GM23338 (cell line): ENCODE measurements around the gene TLE1. TPM values are rescaled to one million over a fixed set of nuclear protein-coding genes. Genes with fewer than 3 reads are reported as not detected.
A peak's percentile ranks its signal among the peaks of the same experiment; 100 is the strongest.

Source experiments
- ATAC-seq: fragments of 200-7000 bp; cut with Tn5 transposase; 3 replicates; pipeline ENCODE4 v1.9.1; 2020
- DNase-seq: peaks from one replicate; pipeline ENCODE4 v3.0.0-alpha.2; 2015; ENCODE audit warnings: low spot score
- H2AFZ ChIP-seq: fragments of 200-600 bp; sonication (generic); 2 replicates; pipeline ENCODE4 v1.8.0; 2016; ENCODE audit warnings: antibody characterized with exemption, mild to moderate bottlenecking, moderate library complexity
- H3F3A ChIP-seq: fragments of 200-600 bp; sonication (generic); replicated peaks from 2 replicates; pipeline ENCODE4 v1.8.0; 2017; ENCODE audit warnings: antibody characterized with exemption, mixed run types, low read depth
- H3K27ac ChIP-seq: fragments of 200-600 bp; sonication (generic); 2 replicates; pipeline ENCODE4 v1.6.1; 2016; ENCODE audit warnings: low read depth
- H3K27me3 ChIP-seq: fragments of 200-600 bp; sonication (generic); 2 replicates; pipeline ENCODE4 v1.8.0; 2016; ENCODE audit warnings: mild to moderate bottlenecking, mixed run types, moderate library complexity; ENCODE audit not compliant: insufficient read depth
- H3K36me3 ChIP-seq: fragments of 200-600 bp; sonication (generic); 2 replicates; pipeline ENCODE4 v1.8.0; 2016; ENCODE audit warnings: mild to moderate bottlenecking; ENCODE audit not compliant: insufficient read depth
- H3K4me1 ChIP-seq: fragments of 200-600 bp; sonication (generic); 2 replicates; pipeline ENCODE4 v1.8.0; 2016; ENCODE audit warnings: mild to moderate bottlenecking, moderate library complexity; ENCODE audit not compliant: insufficient read depth
- H3K4me2 ChIP-seq: fragments of 200-600 bp; sonication (generic); 2 replicates; pipeline ENCODE4 v1.7.1; 2017; ENCODE audit warnings: mixed run types
- H3K4me3 ChIP-seq: fragments of 200-600 bp; sonication (generic); 2 replicates; pipeline ENCODE4 v1.6.1; 2016; ENCODE audit warnings: mixed run types
- H3K79me2 ChIP-seq: fragments of 200-600 bp; sonication (generic); replicated peaks from 2 replicates; pipeline ENCODE4 v1.8.0; 2017; ENCODE audit warnings: mild to moderate bottlenecking; ENCODE audit not compliant: insufficient read depth
- H3K9me2 ChIP-seq: fragments of 200-600 bp; sonication (generic); 2 replicates; pipeline ENCODE4 v1.8.0; 2017; ENCODE audit not compliant: insufficient read depth
- H4K20me1 ChIP-seq: fragments of 200-600 bp; sonication (generic); replicated peaks from 2 replicates; pipeline ENCODE4 v1.8.0; 2017; ENCODE audit warnings: mild to moderate bottlenecking; ENCODE audit not compliant: insufficient read depth
- H3K27ac Mint-ChIP-seq: 2 replicates; pipeline ENCODE4 v1.8.0; 2020; ENCODE audit warnings: inconsistent platforms, mild to moderate bottlenecking, moderate library complexity, mixed read lengths
- H3K27me3 Mint-ChIP-seq: 3 replicates; pipeline ENCODE4 v1.8.0; 2022; ENCODE audit warnings: low read depth, mild to moderate bottlenecking, moderate library complexity, mixed read lengths, inconsistent platforms; ENCODE audit not compliant: insufficient read depth, poor library complexity
- H3K36me3 Mint-ChIP-seq: 3 replicates; pipeline ENCODE4 v1.8.0; 2021; ENCODE audit warnings: low read depth, mild to moderate bottlenecking, inconsistent platforms, moderate library complexity, mixed read lengths
- H3K4me1 Mint-ChIP-seq: 3 replicates; pipeline ENCODE4 v1.8.0; 2020; ENCODE audit warnings: mild to moderate bottlenecking, inconsistent platforms, mixed read lengths
- H3K4me3 Mint-ChIP-seq: 3 replicates; pipeline ENCODE4 v1.8.0; 2021; ENCODE audit warnings: moderate library complexity, mild to moderate bottlenecking, inconsistent platforms, mixed read lengths
- H3K9me3 Mint-ChIP-seq: 3 replicates; pipeline ENCODE4 v1.8.0; 2020; ENCODE audit warnings: moderate library complexity, mild to moderate bottlenecking, inconsistent platforms, mixed read lengths
- CREB1 ChIP-seq: fragments of 250-450 bp; sonication (Bioruptor Pico); IDR thresholded peaks from 2 replicates; pipeline ENCODE4 v1.5.0; 2020; ENCODE audit warnings: low read depth, mild to moderate bottlenecking, moderate library complexity
- EZH2 ChIP-seq: fragments of 200-600 bp; sonication (generic); IDR thresholded peaks from one replicate; pipeline ENCODE4 v1.8.0; 2017; ENCODE audit warnings: antibody characterized with exemption, mild to moderate bottlenecking, low read depth; ENCODE audit not compliant: unreplicated experiment
- EZH2phosphoT487 ChIP-seq: fragments of 200-600 bp; sonication (generic); IDR thresholded peaks from one replicate; pipeline ENCODE4 v1.8.1; 2018; ENCODE audit warnings: antibody characterized with exemption; ENCODE audit not compliant: unreplicated experiment
- JUNB ChIP-seq: IDR thresholded peaks from one replicate; pipeline ENCODE4 v1.6.1; 2016; ENCODE audit warnings: antibody characterized with exemption; ENCODE audit not compliant: unreplicated experiment
- NANOG ChIP-seq: IDR thresholded peaks from 2 replicates; pipeline ENCODE4 v1.6.1; 2016; ENCODE audit warnings: antibody characterized with exemption, borderline replicate concordance
- POLR2AphosphoS5 ChIP-seq: IDR thresholded peaks from 2 replicates; pipeline ENCODE4 v1.6.1; 2016; ENCODE audit warnings: antibody characterized with exemption, low read depth
- STAT1 ChIP-seq: IDR thresholded peaks from one replicate; pipeline ENCODE4 v1.6.1; 2016; ENCODE audit warnings: antibody characterized with exemption; ENCODE audit not compliant: unreplicated experiment
- ZNF114 ChIP-seq: fragments of 250-450 bp; sonication (Bioruptor Pico); IDR thresholded peaks from 2 replicates; pipeline ENCODE4 v1.5.0; 2020; ENCODE audit warnings: mild to moderate bottlenecking, moderate library complexity
- ZNF331 ChIP-seq: fragments of 250-450 bp; sonication (Bioruptor Pico); IDR thresholded peaks from 2 replicates; pipeline ENCODE4 v1.5.0; 2020; ENCODE audit warnings: low read depth, mild to moderate bottlenecking, moderate library complexity
- polyA plus RNA-seq: library from polyadenylated mRNA; unstranded; fragments of >200 nt; fragmentation: Nextera tagmentation; extraction: Ambion mirVana; gene quantifications from 2 replicates; pipeline ENCODE4 v1.2.1, GENCODE V29; 2016
- total RNA-seq: library from RNA; depleted of rRNA; stranded (reverse); fragments of >200 nt; shearing (Covaris generic); gene quantifications from 2 replicates; pipeline ENCODE4 v1.2.3, GENCODE V29; 2014
- TF ChIP-seq, protein P1 (sequence below), 2 experiments: fragments of 200-600 bp in 1 of 2; sonication (generic) in 1 of 2; conservative IDR thresholded peaks; 2 replicates each; pipeline versions ENCODE4 v1.5.1 to v1.6.1; 2016 to 2017; ENCODE audit warnings: antibody characterized with exemption in 2 of 2, low read depth in 2 of 2, mild to moderate bottlenecking in 2 of 2, moderate library complexity in 1 of 2
- TF ChIP-seq, protein P2 (sequence below): IDR thresholded peaks from 2 replicates; pipeline ENCODE4 v1.6.1; 2016; ENCODE audit warnings: antibody characterized with exemption
- TF ChIP-seq, protein P3 (sequence below): IDR thresholded peaks from one replicate; pipeline ENCODE4 v1.6.1; 2018; ENCODE audit warnings: antibody characterized with exemption; ENCODE audit not compliant: unreplicated experiment
- TF ChIP-seq, protein P4 (sequence below): fragments of 250-450 bp; sonication (Bioruptor Pico); IDR thresholded peaks from 2 replicates; pipeline ENCODE4 v1.5.0; 2020; ENCODE audit warnings: mild to moderate bottlenecking, moderate library complexity

Gene TLE1
- total and polyA plus RNA-seq, 2 experiments from 2014 or later = 58.1 to 132 TPM

DNA sequence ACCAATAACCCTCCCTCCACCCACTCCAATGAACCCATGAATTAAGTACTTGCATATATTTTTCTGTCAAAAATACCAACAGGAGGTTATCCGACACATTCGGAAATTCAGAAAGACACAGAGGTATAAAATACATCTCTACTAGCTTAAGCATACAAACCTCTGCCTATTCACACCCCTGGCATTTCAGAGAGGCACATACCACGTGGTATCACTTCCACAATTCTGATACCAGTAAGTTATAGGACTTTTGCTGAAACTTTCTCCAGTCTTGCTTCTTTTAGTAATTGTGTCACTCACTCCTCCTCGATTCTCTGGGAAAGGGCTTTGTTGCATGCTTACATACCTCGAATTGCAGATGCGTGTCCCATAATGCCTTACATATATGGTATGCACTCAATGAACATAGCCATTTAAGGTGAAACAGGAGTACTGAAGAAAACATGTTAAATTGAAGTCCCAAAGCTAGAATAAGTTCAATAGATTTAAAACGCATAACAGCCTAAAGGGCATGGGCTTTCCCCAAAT lies 58.1 kb downstream of the TLE1 start:
- no peak for ATAC-seq
- H3K4me3 ChIP-seq = no peak overlapping the region

More for the DNA sequence above, 58.1 kb downstream of the TLE1 start:
- Histone ChIP-seq H3K27me3 (no peaks in the 10 kb centered on the region), H3F3A (peaks cover 9% of the 10 kb centered on the region; the same call in 1 of the 2 replicates), H2AFZ (no peak overlapping the region), H4K20me1 (peaks cover 22% of the 10 kb centered on the region), H3K36me3 (peaks cover 16% of the 10 kb centered on the region; the same call in 1 of the 2 replicates), H3K9me2 (no peaks in the 10 kb centered on the region), H3K79me2 (peaks cover 90% of the 10 kb centered on the region), H3K4me2 (no peak overlapping the region), H3K4me1 (peaks cover 34% of the 10 kb centered on the region), H3K27ac (0 out of 2 replicates have a peak overlapping the region, but pooled peaks have one; percentile 26)
- no peak overlapping the region for H3K4me3 Mint-ChIP-seq
- TF ChIP-seq, protein P1, sequence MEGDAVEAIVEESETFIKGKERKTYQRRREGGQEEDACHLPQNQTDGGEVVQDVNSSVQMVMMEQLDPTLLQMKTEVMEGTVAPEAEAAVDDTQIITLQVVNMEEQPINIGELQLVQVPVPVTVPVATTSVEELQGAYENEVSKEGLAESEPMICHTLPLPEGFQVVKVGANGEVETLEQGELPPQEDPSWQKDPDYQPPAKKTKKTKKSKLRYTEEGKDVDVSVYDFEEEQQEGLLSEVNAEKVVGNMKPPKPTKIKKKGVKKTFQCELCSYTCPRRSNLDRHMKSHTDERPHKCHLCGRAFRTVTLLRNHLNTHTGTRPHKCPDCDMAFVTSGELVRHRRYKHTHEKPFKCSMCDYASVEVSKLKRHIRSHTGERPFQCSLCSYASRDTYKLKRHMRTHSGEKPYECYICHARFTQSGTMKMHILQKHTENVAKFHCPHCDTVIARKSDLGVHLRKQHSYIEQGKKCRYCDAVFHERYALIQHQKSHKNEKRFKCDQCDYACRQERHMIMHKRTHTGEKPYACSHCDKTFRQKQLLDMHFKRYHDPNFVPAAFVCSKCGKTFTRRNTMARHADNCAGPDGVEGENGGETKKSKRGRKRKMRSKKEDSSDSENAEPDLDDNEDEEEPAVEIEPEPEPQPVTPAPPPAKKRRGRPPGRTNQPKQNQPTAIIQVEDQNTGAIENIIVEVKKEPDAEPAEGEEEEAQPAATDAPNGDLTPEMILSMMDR (conservative IDR thresholded peaks at IDR 0.05; ENCODE audit: low read depth in 2 of 2) = no peak
- no peak for TF ChIP-seq JUNB
- TF ChIP-seq EZH2phosphoT487 = no peak
- TF ChIP-seq STAT1 = no peak
- TF ChIP-seq ZNF114 (CRISPR knock-in tag) = no peak
- TF ChIP-seq POLR2AphosphoS5 = no peak
- no peak for TF ChIP-seq NANOG
- TF ChIP-seq, protein P2, sequence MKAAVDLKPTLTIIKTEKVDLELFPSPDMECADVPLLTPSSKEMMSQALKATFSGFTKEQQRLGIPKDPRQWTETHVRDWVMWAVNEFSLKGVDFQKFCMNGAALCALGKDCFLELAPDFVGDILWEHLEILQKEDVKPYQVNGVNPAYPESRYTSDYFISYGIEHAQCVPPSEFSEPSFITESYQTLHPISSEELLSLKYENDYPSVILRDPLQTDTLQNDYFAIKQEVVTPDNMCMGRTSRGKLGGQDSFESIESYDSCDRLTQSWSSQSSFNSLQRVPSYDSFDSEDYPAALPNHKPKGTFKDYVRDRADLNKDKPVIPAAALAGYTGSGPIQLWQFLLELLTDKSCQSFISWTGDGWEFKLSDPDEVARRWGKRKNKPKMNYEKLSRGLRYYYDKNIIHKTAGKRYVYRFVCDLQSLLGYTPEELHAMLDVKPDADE = no peak
- TF ChIP-seq, protein P3, sequence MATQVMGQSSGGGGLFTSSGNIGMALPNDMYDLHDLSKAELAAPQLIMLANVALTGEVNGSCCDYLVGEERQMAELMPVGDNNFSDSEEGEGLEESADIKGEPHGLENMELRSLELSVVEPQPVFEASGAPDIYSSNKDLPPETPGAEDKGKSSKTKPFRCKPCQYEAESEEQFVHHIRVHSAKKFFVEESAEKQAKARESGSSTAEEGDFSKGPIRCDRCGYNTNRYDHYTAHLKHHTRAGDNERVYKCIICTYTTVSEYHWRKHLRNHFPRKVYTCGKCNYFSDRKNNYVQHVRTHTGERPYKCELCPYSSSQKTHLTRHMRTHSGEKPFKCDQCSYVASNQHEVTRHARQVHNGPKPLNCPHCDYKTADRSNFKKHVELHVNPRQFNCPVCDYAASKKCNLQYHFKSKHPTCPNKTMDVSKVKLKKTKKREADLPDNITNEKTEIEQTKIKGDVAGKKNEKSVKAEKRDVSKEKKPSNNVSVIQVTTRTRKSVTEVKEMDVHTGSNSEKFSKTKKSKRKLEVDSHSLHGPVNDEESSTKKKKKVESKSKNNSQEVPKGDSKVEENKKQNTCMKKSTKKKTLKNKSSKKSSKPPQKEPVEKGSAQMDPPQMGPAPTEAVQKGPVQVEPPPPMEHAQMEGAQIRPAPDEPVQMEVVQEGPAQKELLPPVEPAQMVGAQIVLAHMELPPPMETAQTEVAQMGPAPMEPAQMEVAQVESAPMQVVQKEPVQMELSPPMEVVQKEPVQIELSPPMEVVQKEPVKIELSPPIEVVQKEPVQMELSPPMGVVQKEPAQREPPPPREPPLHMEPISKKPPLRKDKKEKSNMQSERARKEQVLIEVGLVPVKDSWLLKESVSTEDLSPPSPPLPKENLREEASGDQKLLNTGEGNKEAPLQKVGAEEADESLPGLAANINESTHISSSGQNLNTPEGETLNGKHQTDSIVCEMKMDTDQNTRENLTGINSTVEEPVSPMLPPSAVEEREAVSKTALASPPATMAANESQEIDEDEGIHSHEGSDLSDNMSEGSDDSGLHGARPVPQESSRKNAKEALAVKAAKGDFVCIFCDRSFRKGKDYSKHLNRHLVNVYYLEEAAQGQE = no peak
- no peak for TF ChIP-seq CREB1
- no peak for TF ChIP-seq EZH2
- TF ChIP-seq ZNF331 (CRISPR knock-in tag) = no peak
- TF ChIP-seq, protein P4, sequence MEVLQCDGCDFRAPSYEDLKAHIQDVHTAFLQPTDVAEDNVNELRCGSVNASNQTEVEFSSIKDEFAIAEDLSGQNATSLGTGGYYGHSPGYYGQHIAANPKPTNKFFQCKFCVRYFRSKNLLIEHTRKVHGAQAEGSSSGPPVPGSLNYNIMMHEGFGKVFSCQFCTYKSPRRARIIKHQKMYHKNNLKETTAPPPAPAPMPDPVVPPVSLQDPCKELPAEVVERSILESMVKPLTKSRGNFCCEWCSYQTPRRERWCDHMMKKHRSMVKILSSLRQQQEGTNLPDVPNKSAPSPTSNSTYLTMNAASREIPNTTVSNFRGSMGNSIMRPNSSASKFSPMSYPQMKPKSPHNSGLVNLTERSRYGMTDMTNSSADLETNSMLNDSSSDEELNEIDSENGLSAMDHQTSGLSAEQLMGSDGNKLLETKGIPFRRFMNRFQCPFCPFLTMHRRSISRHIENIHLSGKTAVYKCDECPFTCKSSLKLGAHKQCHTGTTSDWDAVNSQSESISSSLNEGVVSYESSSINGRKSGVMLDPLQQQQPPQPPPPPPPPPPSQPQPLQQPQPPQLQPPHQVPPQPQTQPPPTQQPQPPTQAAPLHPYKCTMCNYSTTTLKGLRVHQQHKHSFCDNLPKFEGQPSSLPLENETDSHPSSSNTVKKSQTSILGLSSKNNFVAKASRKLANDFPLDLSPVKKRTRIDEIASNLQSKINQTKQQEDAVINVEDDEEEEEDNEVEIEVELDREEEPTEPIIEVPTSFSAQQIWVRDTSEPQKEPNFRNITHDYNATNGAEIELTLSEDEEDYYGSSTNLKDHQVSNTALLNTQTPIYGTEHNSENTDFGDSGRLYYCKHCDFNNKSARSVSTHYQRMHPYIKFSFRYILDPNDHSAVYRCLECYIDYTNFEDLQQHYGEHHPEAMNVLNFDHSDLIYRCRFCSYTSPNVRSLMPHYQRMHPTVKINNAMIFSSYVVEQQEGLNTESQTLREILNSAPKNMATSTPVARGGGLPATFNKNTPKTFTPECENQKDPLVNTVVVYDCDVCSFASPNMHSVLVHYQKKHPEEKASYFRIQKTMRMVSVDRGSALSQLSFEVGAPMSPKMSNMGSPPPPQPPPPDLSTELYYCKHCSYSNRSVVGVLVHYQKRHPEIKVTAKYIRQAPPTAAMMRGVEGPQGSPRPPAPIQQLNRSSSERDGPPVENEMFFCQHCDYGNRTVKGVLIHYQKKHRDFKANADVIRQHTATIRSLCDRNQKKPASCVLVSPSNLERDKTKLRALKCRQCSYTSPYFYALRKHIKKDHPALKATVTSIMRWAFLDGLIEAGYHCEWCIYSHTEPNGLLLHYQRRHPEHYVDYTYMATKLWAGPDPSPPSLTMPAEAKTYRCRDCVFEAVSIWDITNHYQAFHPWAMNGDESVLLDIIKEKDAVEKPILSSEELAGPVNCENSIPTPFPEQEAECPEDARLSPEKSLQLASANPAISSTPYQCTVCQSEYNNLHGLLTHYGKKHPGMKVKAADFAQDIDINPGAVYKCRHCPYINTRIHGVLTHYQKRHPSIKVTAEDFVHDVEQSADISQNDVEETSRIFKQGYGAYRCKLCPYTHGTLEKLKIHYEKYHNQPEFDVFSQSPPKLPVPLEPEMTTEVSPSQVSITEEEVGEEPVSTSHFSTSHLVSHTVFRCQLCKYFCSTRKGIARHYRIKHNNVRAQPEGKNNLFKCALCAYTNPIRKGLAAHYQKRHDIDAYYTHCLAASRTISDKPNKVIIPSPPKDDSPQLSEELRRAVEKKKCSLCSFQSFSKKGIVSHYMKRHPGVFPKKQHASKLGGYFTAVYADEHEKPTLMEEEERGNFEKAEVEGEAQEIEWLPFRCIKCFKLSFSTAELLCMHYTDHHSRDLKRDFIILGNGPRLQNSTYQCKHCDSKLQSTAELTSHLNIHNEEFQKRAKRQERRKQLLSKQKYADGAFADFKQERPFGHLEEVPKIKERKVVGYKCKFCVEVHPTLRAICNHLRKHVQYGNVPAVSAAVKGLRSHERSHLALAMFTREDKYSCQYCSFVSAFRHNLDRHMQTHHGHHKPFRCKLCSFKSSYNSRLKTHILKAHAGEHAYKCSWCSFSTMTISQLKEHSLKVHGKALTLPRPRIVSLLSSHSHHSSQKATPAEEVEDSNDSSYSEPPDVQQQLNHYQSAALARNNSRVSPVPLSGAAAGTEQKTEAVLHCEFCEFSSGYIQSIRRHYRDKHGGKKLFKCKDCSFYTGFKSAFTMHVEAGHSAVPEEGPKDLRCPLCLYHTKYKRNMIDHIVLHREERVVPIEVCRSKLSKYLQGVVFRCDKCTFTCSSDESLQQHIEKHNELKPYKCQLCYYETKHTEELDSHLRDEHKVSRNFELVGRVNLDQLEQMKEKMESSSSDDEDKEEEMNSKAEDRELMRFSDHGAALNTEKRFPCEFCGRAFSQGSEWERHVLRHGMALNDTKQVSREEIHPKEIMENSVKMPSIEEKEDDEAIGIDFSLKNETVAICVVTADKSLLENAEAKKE (CRISPR knock-in tag) = no peak
- H3K9me3 Mint-ChIP-seq = no peaks in the 10 kb centered on the region
- no peak for DNase-seq
- peaks cover 2% of the 10 kb centered on the region for H3K27me3 Mint-ChIP-seq
- H3K4me1 Mint-ChIP-seq = peaks cover 56% of the 10 kb centered on the region
- peak overlapping the region; percentile 66; the same call in 1 of the 2 replicates for H3K27ac Mint-ChIP-seq
- H3K36me3 Mint-ChIP-seq = peaks cover 46% of the 10 kb centered on the region
